22Rv1 (cell line): ENCODE results near the gene VANGL2.

Experiments
- H3K27ac ChIP-seq: fragments of 450-650 bp; 2 replicates; pipeline ENCODE4 v1.5.1; 2017
- ZFX ChIP-seq: fragments of 450-650 bp; IDR thresholded peaks from 2 replicates; pipeline ENCODE4 v1.6.1; 2017; ENCODE audit warnings: antibody characterized with exemption, borderline replicate concordance
- TF ChIP-seq, protein P1 (sequence below): fragments of 450-650 bp; IDR thresholded peaks from 2 replicates; pipeline ENCODE4 v1.5.1; 2017; ENCODE audit warnings: mild to moderate bottlenecking

The VANGL2 gene

DNA sequence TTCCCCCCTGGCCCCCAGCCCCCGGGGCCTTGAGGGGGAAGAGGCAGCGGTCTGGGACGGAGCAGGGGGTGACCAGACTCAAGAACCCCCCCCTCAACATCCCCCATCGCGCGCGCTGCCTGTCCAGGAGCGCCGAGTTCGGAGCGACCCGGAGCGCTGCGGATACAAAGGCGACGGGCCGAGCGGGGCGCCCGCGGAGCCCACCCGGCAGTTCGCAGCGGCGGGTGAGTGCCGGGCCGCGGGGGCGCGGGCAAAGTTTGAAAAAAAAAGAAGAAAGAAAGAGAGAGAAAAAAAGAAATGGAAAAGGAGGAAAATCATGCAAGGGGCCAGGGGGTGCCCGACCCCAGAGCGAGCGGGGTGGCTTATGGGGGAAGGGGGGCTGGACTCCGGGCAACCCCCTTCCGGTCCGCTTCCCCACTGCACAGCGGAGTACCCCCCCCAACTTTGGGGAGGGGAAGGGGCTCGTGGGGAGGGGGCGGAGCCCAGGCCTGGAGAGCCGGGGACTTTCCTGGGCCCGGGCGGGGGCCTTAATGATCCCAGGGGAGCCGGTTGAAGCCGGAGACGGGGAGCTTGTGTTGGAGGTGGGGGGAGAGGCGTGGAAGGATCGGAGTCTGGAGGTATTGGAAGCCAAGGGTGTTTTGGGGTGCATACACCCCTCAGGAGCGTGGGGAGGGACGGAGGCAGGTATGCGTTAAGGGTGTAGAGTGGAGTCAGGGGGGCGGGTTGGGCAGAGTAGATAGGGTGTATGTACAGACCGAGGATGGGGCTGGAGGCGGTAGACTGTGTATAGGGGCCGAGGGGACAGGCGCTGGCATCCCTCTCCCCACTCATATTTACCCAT, 502 bp downstream of the VANGL2 start:
- TF ChIP-seq, protein P1, sequence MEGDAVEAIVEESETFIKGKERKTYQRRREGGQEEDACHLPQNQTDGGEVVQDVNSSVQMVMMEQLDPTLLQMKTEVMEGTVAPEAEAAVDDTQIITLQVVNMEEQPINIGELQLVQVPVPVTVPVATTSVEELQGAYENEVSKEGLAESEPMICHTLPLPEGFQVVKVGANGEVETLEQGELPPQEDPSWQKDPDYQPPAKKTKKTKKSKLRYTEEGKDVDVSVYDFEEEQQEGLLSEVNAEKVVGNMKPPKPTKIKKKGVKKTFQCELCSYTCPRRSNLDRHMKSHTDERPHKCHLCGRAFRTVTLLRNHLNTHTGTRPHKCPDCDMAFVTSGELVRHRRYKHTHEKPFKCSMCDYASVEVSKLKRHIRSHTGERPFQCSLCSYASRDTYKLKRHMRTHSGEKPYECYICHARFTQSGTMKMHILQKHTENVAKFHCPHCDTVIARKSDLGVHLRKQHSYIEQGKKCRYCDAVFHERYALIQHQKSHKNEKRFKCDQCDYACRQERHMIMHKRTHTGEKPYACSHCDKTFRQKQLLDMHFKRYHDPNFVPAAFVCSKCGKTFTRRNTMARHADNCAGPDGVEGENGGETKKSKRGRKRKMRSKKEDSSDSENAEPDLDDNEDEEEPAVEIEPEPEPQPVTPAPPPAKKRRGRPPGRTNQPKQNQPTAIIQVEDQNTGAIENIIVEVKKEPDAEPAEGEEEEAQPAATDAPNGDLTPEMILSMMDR = no peak
- no peak for TF ChIP-seq ZFX
- no peak overlapping the region for H3K27ac ChIP-seq

DNA sequence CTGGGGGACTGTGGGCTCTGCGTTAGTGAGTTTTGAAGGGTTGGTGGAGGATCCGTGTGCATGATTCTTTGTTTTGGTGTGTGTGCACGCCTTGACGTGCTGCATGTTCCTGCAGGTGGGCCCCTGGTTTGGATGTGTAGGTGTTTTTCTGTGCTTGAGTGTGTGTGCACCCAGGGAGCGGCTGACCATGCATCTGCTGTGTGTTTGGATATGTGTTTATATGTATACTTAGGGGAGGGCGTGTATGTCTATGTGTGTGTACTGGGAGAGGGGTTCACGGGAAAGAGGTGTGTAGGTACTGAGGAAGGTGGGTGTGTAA, 1.1 kb downstream of the VANGL2 start:
- H3K27ac ChIP-seq = no peak overlapping the region
- no peak for TF ChIP-seq ZFX
- TF ChIP-seq, protein P1 = no peak

DNA sequence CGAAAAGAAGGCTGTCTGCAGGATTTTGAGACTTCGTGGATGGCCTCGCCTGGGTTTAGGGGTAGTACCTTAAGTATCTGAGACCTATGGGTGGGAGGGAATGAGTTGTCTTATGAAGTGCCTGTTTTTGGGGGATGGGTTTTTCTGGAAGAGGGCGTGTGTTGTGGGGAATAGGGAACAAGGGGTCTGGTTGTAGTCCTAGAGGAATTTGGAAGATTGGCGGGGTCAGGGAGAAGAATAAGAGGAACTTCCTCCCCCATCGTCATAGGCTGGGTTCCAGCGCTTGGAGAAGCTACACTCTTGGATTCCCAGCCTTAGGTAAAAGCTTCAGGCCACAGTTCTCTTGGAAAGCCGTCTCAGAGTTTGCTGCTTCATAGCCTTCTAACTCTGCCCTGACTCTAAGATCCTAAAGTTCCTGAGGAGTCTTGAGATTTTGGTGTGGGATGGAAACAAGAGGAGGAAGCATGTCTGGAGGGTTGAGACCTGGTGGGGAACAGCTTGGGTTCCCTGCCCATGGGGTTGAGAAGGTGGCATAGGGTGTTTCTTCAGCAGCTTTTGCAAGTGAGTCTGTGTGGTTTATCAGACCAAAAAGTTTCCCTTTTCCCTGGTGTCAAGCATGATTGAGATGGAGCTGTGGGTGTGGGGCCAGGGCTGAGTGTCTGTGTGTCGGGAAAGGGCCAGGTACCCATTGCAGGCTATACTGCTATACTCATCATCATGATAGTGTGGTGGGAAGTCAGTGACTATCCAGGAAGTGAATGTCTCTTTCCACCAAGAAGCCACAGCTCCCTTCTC, 1.8 kb downstream of the VANGL2 start:
- TF ChIP-seq, protein P1 = no peak
- no peak for TF ChIP-seq ZFX

DNA sequence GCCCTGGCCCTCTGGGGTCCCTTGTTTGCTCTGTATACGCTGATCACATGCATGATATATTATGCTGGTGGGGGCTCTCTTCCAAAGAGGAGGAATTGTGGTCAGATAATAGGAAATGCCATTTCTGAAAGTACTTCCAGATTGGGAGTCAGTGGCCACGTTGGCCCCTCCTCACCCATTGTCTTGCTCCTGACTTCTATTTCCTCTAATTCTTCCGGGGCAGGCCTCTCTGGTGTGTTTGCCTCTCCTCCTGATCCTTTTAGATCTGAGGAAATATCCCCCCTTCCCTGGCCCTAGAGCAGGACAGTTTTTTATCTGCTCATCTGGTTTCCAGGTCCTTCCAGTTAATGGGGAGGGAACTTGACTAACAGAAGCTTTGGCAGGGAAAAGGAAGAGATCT, 2.9 kb downstream of the VANGL2 start:
- H3K27ac ChIP-seq = no peak overlapping the region
- no peak for TF ChIP-seq ZFX
- TF ChIP-seq, protein P1 = no peak

More for the DNA sequence above, 1.8 kb downstream of the VANGL2 start:
- H3K27ac ChIP-seq = no peak overlapping the region

DNA sequence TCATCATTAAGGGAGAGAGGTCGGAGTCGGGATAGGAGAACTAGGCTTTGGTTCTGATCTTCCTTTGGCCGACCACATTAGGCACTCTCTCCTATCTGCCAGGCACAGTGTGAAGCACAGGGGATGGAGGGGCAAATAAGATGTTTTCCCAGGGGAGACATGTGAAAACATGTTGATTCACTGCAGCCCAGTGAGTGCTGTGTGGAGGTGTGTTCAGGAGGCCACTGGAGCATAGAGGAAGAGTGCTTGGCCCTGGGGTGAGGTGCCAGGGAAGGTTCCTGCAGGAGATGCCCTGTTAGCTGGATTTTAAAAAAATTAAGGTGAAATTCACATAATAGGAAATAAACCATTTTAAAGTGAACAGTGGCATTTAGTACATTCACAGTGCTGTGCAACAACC, 3.7 kb downstream of the VANGL2 start:
- H3K27ac ChIP-seq = no peak overlapping the region
- TF ChIP-seq, protein P1 = no peak
- no peak for TF ChIP-seq ZFX

DNA sequence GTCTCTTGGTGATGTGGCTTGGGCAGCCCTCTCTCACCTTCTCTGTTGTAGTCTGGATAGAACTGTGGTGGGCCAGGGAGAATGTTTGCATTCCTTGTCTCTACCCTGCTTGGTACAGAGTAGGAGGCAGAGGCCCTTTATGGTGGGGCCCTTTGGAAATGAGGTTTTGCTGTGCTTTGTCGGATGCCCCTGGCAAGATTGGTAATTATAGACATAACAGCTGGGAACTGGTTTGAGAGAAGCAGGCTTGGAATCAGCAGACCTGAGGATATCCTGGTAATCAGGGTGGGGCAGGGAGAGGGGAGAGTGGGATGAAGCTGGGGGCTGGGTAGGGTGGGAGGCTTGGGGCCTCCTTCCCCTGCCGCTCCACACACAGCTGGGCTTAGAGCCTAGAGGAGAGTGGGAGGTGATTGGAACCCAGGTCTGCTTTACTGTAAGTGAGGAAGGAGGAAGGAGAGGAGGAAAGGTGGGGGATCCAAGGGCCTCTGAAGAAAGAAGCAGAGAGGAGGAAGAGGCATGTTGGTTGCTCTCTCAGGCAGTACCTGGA, 5.0 kb downstream of the VANGL2 start:
- no peak overlapping the region for H3K27ac ChIP-seq
- TF ChIP-seq, protein P1 = no peak
- no peak for TF ChIP-seq ZFX
